KMS-11 (cell line): Measurements from ENCODE around the gene IFITM2.

Source experiments
- H2AFZ ChIP-seq: fragments of 200-600 bp; sonication (generic); 2 replicates; pipeline ENCODE4 v1.6.1; 2016; ENCODE audit warnings: antibody characterized with exemption, mixed run types, low read depth
- H3K27ac ChIP-seq: fragments of 200-600 bp; sonication (generic); 2 replicates; pipeline ENCODE4 v1.6.1; 2016; ENCODE audit warnings: mild to moderate bottlenecking, mixed run types
- H3K27me3 ChIP-seq: fragments of 200-600 bp; sonication (generic); 2 replicates; pipeline ENCODE4 v1.6.1; 2017; ENCODE audit warnings: mild to moderate bottlenecking, low read depth, mixed run types, moderate library complexity; ENCODE audit not compliant: insufficient read depth
- H3K36me3 ChIP-seq: fragments of 200-600 bp; sonication (generic); 2 replicates; pipeline ENCODE4 v1.6.1; 2017; ENCODE audit warnings: mild to moderate bottlenecking, mixed run types; ENCODE audit not compliant: insufficient read depth
- H3K4me1 ChIP-seq: fragments of 200-600 bp; sonication (generic); 2 replicates; pipeline ENCODE4 v1.6.1; 2016; ENCODE audit warnings: mild to moderate bottlenecking, low read depth, mixed run types; ENCODE audit not compliant: poor library complexity, severe bottlenecking
- H3K4me2 ChIP-seq: fragments of 200-600 bp; sonication (generic); 2 replicates; pipeline ENCODE4 v1.7.0; 2016; ENCODE audit warnings: mild to moderate bottlenecking, mixed run types
- H3K4me3 ChIP-seq: fragments of 200-600 bp; sonication (generic); IDR thresholded peaks from 2 replicates; pipeline ENCODE4 v1.6.1; 2017; ENCODE audit warnings: low read depth, low read length, mixed read lengths; ENCODE audit not compliant: insufficient read depth
- H3K79me2 ChIP-seq: fragments of 200-600 bp; sonication (generic); 2 replicates; pipeline ENCODE4 v1.6.1; 2016; ENCODE audit warnings: low read depth, mixed run types; ENCODE audit not compliant: insufficient read depth
- H3K9ac ChIP-seq: fragments of 200-600 bp; sonication (generic); 2 replicates; pipeline ENCODE4 v1.6.1; 2016; ENCODE audit warnings: mild to moderate bottlenecking, mixed run types
- H4K20me1 ChIP-seq: fragments of 200-600 bp; sonication (generic); 2 replicates; pipeline ENCODE4 v1.6.1; 2016; ENCODE audit warnings: mild to moderate bottlenecking, mixed run types; ENCODE audit not compliant: insufficient read depth
- TF ChIP-seq, protein P1 (sequence below): fragments of 200-600 bp; sonication (generic); conservative IDR thresholded peaks from 2 replicates; pipeline ENCODE4 v1.6.1; 2017; ENCODE audit warnings: low read depth, mild to moderate bottlenecking, antibody characterized with exemption, low read length, moderate library complexity, mixed read lengths

The IFITM2 gene

DNA sequence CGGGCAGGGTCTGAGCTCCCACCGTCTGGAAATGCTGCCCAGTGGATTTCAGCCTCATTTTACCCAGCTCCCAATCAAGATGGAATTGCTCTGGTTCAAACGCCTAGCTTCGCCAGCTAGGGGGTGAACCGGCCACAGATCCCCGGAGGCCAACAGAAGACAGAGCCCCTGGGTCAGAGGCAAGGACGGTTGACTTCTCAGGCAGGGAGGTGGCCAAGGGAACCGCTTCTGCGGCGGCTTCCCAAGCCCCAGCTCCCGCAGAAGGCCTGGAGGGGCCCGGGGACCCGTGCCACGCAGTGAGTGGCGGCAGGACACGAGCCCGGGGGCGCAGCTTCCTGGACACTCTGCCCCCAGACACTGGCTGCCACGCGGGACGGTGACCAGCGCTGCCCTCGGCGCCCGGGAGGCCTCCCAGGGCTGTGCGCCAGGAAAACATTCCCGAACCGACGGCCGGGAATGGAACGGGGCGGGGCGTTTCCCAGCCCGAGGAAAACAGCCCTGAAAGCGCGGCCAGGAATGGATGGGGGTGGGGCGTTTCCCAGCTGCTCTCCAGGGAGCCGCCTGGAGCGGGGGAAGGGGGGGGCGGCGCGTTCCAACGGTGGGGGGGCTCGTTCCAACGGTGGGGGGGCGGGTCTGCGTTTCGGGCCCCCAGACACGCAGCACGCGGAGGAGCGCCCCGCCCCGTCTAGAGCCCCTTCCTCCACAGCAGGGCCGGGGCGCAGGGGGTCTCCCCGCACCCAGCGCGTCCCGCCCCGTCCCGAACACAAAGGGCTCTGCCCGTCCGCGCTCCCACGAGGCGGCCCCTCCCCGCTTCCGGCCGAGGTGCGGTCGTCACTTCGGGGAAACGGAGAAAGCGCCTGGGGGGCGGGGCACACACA is 48.2 kb downstream of the IFITM2 start:
- Histone ChIP-seq H3K27ac (no peak overlapping the region), H4K20me1 (no peaks in the 10 kb centered on the region), H3K9ac (no peak overlapping the region), H3K4me3 (no peak overlapping the region), H3K27me3 (peaks cover 61% of the 10 kb centered on the region), H3K4me2 (no peak overlapping the region), H3K36me3 (no peaks in the 10 kb centered on the region), H3K4me1 (peaks cover 7% of the 10 kb centered on the region), H3K79me2 (no peaks in the 10 kb centered on the region), H2AFZ (no peak overlapping the region)
- TF ChIP-seq, protein P1, sequence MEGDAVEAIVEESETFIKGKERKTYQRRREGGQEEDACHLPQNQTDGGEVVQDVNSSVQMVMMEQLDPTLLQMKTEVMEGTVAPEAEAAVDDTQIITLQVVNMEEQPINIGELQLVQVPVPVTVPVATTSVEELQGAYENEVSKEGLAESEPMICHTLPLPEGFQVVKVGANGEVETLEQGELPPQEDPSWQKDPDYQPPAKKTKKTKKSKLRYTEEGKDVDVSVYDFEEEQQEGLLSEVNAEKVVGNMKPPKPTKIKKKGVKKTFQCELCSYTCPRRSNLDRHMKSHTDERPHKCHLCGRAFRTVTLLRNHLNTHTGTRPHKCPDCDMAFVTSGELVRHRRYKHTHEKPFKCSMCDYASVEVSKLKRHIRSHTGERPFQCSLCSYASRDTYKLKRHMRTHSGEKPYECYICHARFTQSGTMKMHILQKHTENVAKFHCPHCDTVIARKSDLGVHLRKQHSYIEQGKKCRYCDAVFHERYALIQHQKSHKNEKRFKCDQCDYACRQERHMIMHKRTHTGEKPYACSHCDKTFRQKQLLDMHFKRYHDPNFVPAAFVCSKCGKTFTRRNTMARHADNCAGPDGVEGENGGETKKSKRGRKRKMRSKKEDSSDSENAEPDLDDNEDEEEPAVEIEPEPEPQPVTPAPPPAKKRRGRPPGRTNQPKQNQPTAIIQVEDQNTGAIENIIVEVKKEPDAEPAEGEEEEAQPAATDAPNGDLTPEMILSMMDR: no peak

DNA sequence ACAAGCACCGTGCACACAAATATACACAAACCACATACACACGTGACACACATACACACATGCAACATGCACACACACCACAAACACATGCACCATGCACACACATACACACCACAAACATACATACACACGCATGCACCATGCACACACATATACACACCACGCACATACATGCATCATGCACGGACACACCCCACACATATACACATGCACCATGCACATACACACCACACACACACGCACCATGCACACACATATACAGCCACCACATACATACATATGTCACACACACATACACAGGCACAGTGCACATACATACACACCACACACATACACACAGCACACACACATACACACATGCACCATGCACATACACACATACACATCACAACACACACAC is 49.0 kb downstream of the IFITM2 start:
- no peak overlapping the region for H3K9ac ChIP-seq
- H3K79me2 ChIP-seq: no peaks in the 10 kb centered on the region
- no peak overlapping the region for H3K4me3 ChIP-seq
- H4K20me1 ChIP-seq: no peaks in the 10 kb centered on the region
- H3K36me3 ChIP-seq: no peaks in the 10 kb centered on the region
- H2AFZ ChIP-seq: no peak overlapping the region
- no peaks in the 10 kb centered on the region for H3K4me1 ChIP-seq
- H3K27ac ChIP-seq: no peak overlapping the region
- H3K4me2 ChIP-seq: no peak overlapping the region
- TF ChIP-seq, protein P1: no peak
- peaks cover 62% of the 10 kb centered on the region for H3K27me3 ChIP-seq

DNA sequence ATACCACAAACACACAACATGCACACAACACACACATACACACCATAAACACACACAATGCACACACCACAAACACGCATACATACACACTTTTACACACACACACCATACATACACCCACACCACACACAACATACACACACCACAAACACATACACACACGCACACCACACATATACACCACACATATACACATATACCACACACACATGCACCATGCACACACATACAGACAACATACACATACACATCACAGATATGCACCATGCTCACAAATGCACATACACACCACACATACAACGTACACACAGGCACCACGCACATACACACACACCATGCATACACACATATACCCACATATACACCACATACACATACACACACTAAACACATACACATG is 50.0 kb downstream of the IFITM2 start:
- Histone ChIP-seq H3K4me2 (no peak overlapping the region), H3K36me3 (no peaks in the 10 kb centered on the region), H3K4me1 (no peaks in the 10 kb centered on the region), H4K20me1 (no peaks in the 10 kb centered on the region), H2AFZ (no peak overlapping the region), H3K9ac (no peak overlapping the region), H3K27ac (no peak overlapping the region), H3K4me3 (no peak overlapping the region), H3K27me3 (peaks cover 59% of the 10 kb centered on the region), H3K79me2 (no peaks in the 10 kb centered on the region)
- TF ChIP-seq, protein P1: no peak

DNA sequence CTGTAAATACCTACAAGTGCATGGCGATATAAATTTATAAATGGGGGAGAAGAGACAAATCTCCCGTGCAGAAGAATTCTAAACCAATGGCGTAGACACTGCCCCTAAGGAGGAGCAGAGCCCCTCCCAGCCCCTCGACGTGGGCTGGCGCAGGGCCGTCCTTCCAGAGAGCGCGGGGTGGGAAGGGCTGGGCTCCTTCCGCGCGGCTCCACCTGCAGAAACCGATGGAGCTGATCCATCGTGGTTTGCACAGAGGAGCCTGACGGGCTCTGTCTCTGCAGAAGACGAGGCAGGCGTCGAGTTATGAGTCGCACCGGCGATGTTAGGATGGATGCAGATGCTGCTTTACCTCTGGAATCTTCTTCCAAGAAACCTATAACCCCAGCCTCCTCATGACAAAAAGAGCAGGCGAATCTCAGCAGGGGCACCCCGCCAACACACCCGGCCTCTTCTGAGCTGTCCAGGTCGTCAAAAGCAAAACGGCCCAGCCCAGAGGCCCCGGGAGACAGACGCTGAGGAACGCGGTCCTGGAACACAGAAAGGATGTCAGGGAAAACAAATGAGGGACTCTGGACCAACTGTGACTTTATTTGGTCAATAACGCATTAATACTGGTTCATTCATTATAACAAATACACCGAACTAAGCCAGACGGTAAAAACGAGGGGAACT is 50.6 kb downstream of the IFITM2 start:
- no peaks in the 10 kb centered on the region for H3K4me1 ChIP-seq
- no peaks in the 10 kb centered on the region for H4K20me1 ChIP-seq
- H3K27me3 ChIP-seq: peaks cover 59% of the 10 kb centered on the region
- no peak overlapping the region for H3K9ac ChIP-seq
- H3K4me3 ChIP-seq: no peak overlapping the region
- no peak overlapping the region for H2AFZ ChIP-seq
- no peaks in the 10 kb centered on the region for H3K36me3 ChIP-seq
- H3K4me2 ChIP-seq: no peak overlapping the region
- H3K79me2 ChIP-seq: no peaks in the 10 kb centered on the region
- TF ChIP-seq, protein P1: no peak
- H3K27ac ChIP-seq: no peak overlapping the region
